COLO668 (cell line): ENCODE data around the gene RBPJL.

Source experiments
- DNase-seq: peaks from one replicate; lab custom pipeline; 2025; ENCODE audit not compliant: unreplicated experiment; lab: John Stamatoyannopoulos, UW

The RBPJL gene

DNA sequence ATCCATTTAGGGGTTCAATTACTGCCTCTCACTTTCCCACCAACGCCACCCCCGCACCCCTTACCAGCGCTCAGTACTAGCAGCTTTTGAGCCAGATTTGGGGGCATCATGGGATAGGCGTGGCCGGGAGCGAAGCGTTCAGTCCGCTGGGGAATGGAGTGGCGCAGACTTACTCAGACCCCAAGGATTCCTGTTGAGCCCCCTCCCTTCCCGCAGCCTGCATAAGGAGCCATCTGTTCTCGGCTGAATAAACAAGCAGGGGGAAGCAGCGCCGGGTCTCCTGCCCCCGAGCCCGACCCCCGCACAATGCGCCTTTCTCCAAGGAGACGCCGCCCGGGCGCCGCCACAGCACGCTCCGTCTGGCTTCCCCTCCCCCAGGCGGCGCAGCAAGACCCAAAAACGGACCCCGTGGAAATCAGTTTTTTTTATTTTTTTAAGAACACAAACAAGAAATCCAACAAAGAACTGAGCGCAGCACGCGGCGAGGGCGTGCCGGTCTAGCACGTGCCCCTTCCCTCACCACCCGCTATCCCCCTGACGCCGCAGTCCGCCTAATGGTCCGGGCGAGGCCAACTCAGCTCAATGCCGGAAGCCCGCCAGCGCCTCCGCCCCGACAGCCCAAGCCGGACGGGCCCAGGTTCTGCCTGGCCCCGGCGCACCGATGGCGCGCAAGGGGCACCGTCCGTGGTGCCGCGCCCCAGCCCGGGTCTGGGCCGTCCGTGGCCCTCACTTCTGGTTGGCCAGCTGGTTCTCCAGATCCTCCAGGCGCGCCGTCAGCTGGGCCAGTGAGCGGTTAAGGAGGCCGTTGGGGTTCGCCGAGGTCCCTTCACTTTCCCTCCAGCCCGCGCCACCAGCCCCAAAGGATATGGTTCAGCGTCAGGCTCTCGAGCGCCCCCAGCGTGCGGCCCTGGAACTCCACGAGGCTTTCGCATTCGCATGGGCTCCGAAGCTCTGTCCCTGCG is 13.3 kb upstream of the RBPJL start:
- peak; percentile 86 for DNase-seq

GRCh38 chr20:45294003-45294368 is 12.7 kb upstream of the RBPJL start:
- DNase-seq: no peak

GRCh38 chr20:45294659-45295058 is 12.0 kb upstream of the RBPJL start:
- no peak for DNase-seq

- no peak for DNase-seq
Observed at GRCh38 chr20:45297786-45298497, 8.7 kb upstream of the RBPJL start.

DNA sequence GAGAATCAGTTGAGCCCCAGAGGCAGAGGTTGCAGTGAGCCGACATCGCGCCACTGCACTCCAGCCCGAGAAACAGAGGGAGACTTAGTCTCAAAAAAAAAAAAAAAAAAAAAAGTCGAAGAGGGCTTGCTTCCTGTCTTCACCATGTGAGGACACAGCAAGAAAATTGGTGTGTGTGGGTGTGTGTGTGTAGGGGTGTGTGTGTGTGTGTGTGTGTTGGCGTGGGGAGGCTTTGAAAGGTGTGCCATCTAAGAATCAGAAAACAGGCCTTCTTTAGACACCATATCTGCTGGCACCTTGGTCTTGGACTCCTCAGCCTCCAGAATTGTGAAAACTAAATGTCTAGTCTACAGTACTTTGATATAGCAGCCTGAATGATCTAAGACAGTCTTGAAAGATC is 6.9 kb upstream of the RBPJL start:
- no peak for DNase-seq

DNA sequence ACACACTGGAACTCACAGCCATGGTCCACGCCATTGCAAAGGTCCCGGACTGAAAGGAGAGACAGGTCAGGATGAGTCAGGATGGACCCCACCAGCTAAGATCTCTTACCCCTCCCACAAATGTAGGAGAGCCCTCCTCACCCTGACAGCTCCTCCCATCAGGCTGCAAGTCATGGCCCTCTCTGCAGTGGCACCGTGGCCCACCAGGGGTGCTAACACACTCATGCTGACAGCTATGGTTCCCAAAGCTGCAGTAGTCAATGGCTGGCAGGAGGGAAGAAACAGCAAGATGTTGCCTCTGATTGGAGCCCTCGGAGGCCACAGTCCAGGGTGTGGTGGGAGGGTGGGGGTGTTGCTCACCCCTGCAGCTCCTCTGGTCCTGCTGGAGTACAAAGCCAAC is 5.7 kb upstream of the RBPJL start:
- DNase-seq: peak; percentile 29

DNA sequence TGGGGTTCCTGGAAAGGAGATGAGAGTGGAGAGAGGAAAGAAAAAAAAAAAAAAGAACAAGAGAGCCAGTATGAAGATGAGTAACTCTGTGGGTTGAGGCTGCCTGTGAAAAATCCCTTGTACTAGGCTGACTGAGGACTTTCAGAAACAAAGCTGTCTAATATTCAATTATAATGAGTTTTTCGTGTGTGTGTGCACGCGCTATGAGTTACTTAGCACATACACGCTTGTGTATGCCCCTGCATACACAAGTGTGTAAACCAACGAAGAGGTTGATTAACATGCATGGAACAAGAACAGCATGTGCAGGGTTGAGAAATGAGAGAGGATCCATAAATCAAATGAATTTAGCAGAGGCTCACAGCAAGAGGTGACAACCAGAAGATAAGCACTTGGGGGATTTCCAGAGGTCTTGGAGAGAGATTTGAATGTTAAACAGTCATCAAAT is 4.8 kb upstream of the RBPJL start:
- no peak for DNase-seq

DNA sequence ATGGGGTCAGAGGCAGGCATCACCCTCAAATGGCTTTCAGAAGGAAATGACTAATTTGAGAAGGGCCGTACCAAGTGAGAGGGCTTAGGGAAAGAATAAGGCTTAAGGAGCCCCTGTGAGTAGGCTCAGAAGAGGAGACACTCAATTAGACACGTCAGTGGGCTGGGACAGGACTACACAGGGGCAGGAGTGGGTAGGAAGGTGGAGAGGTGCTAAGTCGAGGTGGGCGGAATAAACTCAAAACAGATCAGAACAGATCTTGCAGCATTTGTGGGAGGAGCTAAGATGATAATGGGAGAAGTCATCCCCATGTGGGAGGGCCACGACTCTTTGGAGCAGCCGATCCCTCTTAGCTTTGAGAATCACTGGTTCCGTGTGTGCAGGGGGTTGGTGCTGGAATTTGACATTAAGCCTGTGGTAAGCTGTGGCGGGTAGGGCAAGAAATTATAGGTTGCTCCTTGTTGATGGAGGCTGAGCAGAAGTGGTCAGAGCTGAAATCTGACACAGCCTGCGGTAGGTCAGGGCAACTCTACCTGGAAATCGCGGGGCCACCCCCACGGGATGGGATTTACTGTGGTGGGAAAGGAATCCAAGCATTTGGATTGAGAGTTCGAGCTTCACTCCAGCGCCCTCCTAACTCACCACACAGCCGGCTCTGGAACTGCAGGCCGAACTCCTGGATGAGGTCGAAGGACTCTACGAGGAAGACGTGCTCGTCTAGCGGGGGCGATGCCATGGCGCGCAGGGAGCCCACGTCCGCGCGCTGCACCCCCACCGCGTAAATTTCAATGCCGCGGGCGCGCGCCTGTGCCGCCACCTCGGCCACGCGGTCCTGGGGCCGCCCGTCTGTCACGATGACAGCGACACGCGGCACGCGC is 2.8 kb upstream of the RBPJL start:
- no peak for DNase-seq

DNA sequence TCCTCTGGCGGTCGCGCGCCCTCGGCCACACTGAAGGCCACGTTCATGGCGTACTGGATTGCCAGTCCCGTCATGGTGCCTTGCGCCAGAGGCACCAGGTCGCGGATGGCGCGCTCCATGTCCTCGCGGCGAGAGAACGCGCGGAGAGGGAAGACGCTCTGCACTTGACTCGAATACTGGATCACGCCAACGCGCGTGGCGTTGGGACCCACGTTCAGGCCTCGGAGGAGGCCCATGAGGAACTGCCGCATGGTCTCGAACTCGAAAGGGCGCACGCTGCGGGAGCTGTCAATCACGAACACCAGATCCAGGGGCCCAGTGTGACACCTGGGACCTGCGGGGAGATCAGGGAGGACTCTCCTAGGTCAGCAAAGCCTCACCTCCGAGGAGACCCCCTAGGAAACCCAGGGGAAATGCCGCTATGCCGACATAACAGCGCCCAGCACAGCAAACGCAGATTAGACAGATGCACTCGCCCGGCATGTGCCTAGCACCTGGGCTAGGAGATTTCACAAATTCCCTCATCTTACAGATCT is 2.1 kb upstream of the RBPJL start:
- no peak for DNase-seq

GRCh38 chr20:45305262-45305661 is 1.4 kb upstream of the RBPJL start:
- DNase-seq: peak; percentile 25

- DNase-seq: no peak
Observed at GRCh38 chr20:45307076-45307640, 518 bp downstream of the RBPJL start.

GRCh38 chr20:45308117-45308778 is 1.6 kb downstream of the RBPJL start, which contains the start of gene MATN4:
TSS of gene MATN4 (minus strand) at chr20:45308299. CDS start at chr20:45305582, 2,717 bp downstream.
- DNase-seq: peak; percentile 75

DNA sequence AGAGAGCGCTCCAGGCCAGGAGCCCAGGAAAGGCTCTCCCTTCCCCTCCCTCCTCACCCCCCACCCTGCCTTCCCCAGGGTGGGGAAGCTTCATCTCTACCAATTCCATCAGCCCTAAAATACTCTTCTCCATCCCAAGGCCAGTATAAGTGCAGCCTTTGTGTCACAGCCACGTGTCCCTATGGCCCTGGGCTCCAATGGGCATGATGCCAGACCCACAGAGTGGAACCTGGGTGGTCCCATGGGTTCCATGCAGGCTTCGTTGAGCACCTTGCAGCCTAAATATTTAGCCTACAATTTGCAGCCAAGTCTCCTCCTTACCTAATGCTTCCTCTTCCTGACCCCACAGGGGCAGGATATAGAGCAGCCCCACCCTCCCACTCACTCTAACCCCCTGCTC is 2.4 kb downstream of the RBPJL start:
- no peak for DNase-seq

GRCh38 chr20:45311589-45312211 is 5.1 kb downstream of the RBPJL start:
- DNase-seq: peak; percentile 80

DNA sequence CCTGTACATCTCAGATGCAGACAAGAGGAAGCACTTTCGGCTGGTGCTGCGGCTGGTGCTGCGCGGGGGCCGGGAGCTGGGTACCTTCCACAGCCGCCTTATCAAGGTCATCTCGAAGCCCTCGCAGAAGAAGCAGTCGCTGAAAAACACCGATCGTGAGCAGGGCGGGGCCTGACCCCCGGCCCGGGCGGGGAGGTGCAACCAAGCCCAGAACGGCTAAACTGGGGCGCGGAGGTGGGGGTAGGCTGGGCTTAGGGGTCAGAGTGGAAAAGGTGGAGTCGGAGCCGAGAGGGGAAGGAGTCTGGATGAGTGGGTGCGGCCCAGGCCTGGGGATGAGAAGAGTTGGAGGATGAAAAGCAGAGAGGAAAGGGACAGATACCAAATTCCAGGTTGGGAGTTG is 5.6 kb downstream of the RBPJL start:
- DNase-seq: no peak

DNA sequence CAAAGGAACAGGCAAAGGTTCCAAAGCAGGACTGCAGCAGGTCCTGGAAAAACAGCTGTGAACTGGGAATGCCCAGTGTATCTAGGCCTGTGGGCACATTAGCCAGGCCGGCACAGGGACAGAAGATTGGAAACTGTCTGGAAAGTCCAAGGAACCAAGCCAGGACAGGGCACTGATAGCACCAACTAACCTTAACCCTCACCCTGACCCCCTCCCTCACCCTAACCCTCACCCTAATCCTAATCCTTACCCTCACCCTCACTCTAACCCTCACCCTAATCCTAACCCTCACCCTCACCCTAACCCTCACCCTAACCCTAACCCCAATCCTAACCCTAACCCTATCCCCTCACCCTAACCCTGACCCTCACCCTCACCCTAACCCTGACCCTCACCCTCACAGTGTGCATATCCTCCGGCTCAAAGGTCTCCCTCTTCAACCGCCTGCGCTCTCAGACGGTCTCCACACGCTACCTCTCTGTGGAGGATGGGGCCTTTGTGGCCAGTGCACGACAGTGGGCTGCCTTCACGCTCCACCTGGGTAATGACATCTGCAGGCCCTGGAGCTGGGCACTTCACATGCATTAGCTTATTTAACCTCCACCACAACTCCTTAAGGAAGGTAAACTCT is 6.5 kb downstream of the RBPJL start:
- no peak for DNase-seq

- DNase-seq: no peak
Observed at GRCh38 chr20:45313943-45314342, 7.3 kb downstream of the RBPJL start.

- DNase-seq: no peak
Observed at GRCh38 chr20:45315672-45316071, 9.0 kb downstream of the RBPJL start.
